B cell (primary cell): ENCODE measurements around the gene EXD3. TPM values are rescaled to one million over a fixed set of nuclear protein-coding genes. Genes with fewer than 3 reads are reported as not detected.

ENCODE experiments used
- ATAC-seq: fragments of 200-7000 bp; cut with Tn5 transposase; one replicate; pipeline ENCODE4 v1.10.0; 2021; ENCODE audit warnings: low read depth, mild to moderate bottlenecking, moderate number of reproducible peaks, moderate library complexity
- CTCF ChIA-PET: fragments of 350-600 bp; sonication (Branson Sonifier 250); formaldehyde crosslinking; loops from one replicate; lab custom pipeline; 2021; ENCODE audit warnings: antibody characterized with exemption, inconsistent platforms; lab: Charles Lee
- POLR2A ChIA-PET: fragments of 350-600 bp; sonication (Branson Sonifier 250); formaldehyde crosslinking; loops from one replicate; lab custom pipeline; 2021; ENCODE audit warnings: antibody characterized with exemption; lab: Charles Lee
- DNase-seq: peaks from one replicate; pipeline ENCODE4 v3.0.0; 2013
- H2AFZ ChIP-seq: 2 replicates; pipeline ENCODE4 v1.6.1; 2012; ENCODE audit warnings: mild to moderate bottlenecking, low read depth, low read length; ENCODE audit not compliant: insufficient read depth, poor library complexity, severe bottlenecking
- H3K27ac ChIP-seq, 2 donors: 1 replicate in 1 of 2; 2 replicates in 1 of 2; pipeline ENCODE4 v1.5.1; 2012 to 2013; ENCODE audit warnings: low read length in 2 of 2, mild to moderate bottlenecking in 2 of 2, moderate library complexity in 1 of 2
- H3K27me3 ChIP-seq, 4 experiments: fragments of 200-600 bp in 1 of 4; sonication (generic) in 1 of 4; replicated peaks in 1 of 4; 1 replicate in 2 of 4; 2 replicates in 2 of 4; pipeline versions ENCODE4 v1.6.1 to v1.7.0; 2013 to 2016; ENCODE audit warnings: low read length in 3 of 4, mild to moderate bottlenecking in 2 of 4, mixed read lengths in 1 of 4, moderate library complexity in 1 of 4; ENCODE audit not compliant: insufficient read depth in 4 of 4, control insufficient read depth in 3 of 4; ENCODE audit errors: control extremely low read depth in 1 of 4
- H3K36me3 ChIP-seq, 2 experiments: replicated peaks in 1 of 2; 1 replicate in 1 of 2; 2 replicates in 1 of 2; pipeline versions ENCODE4 v1.6.1 to v1.7.1; 2013; ENCODE audit warnings: low read length in 1 of 2; ENCODE audit not compliant: insufficient read depth in 2 of 2, control insufficient read depth in 1 of 2; ENCODE audit errors: control extremely low read depth in 1 of 2, extremely low read depth in 1 of 2
- H3K4me1 ChIP-seq, 2 donors: fragments of 200-600 bp in 1 of 2; sonication (generic) in 1 of 2; 1 replicate in 1 of 2; 2 replicates in 1 of 2; pipeline versions ENCODE4 v1.5.1 to v1.6.1; 2013 to 2017; ENCODE audit warnings: low read length in 2 of 2; ENCODE audit not compliant: control insufficient read depth in 2 of 2, insufficient read depth in 2 of 2
- H3K4me2 ChIP-seq: replicated peaks from 2 replicates; pipeline ENCODE3; 2012; ENCODE audit warnings: mild to moderate bottlenecking, low read depth, low read length; ENCODE audit not compliant: poor library complexity, severe bottlenecking
- H3K4me3 ChIP-seq, 5 experiments: fragments of 200-600 bp in 1 of 5; sonication (generic) in 1 of 5; 1 replicate in 3 of 5; 2 replicates in 2 of 5; pipeline versions ENCODE4 v1.5.1 to v1.7.0; 2011 to 2016; ENCODE audit warnings: low read length in 4 of 5, mild to moderate bottlenecking in 4 of 5, low read depth in 2 of 5, control low read depth in 1 of 5, moderate library complexity in 1 of 5; ENCODE audit not compliant: insufficient read depth in 1 of 5; ENCODE audit errors: control extremely low read depth in 1 of 5, extremely low read depth in 1 of 5
- H3K79me2 ChIP-seq: fragments of 200-600 bp; sonication (generic); one replicate; pipeline ENCODE4 v1.6.0; 2016; ENCODE audit warnings: low read length; ENCODE audit not compliant: control insufficient read depth, insufficient read depth
- H3K9ac ChIP-seq: fragments of 200-600 bp; sonication (generic); 2 replicates; pipeline ENCODE4 v1.6.1; 2017; ENCODE audit warnings: mild to moderate bottlenecking, low read length, moderate library complexity
- H3K9me3 ChIP-seq, 3 donors: one replicate each; pipeline versions ENCODE4 v1.6.1 to v1.7.1; 2013; ENCODE audit warnings: low read length in 2 of 3; ENCODE audit not compliant: control insufficient read depth in 2 of 3, insufficient read depth in 1 of 3; ENCODE audit errors: control extremely low read depth in 1 of 3
- H4K20me1 ChIP-seq: 2 replicates; pipeline ENCODE4 v1.6.0; 2012; ENCODE audit warnings: mild to moderate bottlenecking, low read length; ENCODE audit not compliant: insufficient read depth, control insufficient read depth, poor library complexity, severe bottlenecking
- H3K27ac Mint-ChIP-seq: one replicate; pipeline ENCODE4 v1.8.0; 2021; ENCODE audit warnings: mixed read lengths
- H3K27me3 Mint-ChIP-seq: one replicate; pipeline ENCODE4 v1.8.0; 2021; ENCODE audit warnings: mixed read lengths
- H3K4me1 Mint-ChIP-seq: one replicate; pipeline ENCODE4 v1.8.0; 2021; ENCODE audit warnings: mixed read lengths
- H3K4me3 Mint-ChIP-seq: one replicate; pipeline ENCODE4 v1.8.0; 2021; ENCODE audit warnings: mixed read lengths
- H3K9me3 Mint-ChIP-seq: one replicate; pipeline ENCODE4 v1.8.0; 2022; ENCODE audit warnings: mixed read lengths; ENCODE audit not compliant: insufficient read depth
- CTCF ChIP-seq: fragments of 200-600 bp; IDR thresholded peaks from one replicate; pipeline ENCODE4 v1.8.0; 2022; ENCODE audit warnings: antibody characterized with exemption, mild to moderate bottlenecking
- EZH2 ChIP-seq: IDR thresholded peaks from 2 replicates; pipeline ENCODE4 v1.6.1; 2012; ENCODE audit warnings: borderline replicate concordance, low read depth, mild to moderate bottlenecking, moderate library complexity, low read length; ENCODE audit not compliant: insufficient read depth, poor library complexity, severe bottlenecking
- WGBS: methylation state at CpG from one replicate; pipeline ENCODE4 v1.1.5; 2013; ENCODE audit warnings: missing lambda C conversion rate; ENCODE audit not compliant: insufficient coverage; 5-methylcytosine and 5-hydroxymethylcytosine counted together
- intact Hi-C: fragments of 100-400 bp; cut with micrococcal nuclease; formaldehyde crosslinking; loops from one replicate; pipeline ENCODE4 v1.10.0; 2022
- polyA plus RNA-seq: library from polyadenylated mRNA; depleted of rRNA; stranded (reverse); fragments of >200 nt; gene quantifications from 2 replicates; pipeline ENCODE4 v1.2.3, GENCODE V29; 2012
- total RNA-seq, 2 donors: library from RNA; stranded (reverse); fragments of 120-200 nt in 1 of 2; gene quantifications; 1 replicate in 1 of 2; 2 replicates in 1 of 2; pipeline versions ENCODE4 v1.2.3 to v1.2.4, GENCODE V29; 2013 to 2022

The EXD3 gene
- total and polyA plus RNA-seq, 2 donors (not counting 1 experiment from before 2014, with no cell fraction given): 22.5 to 23.7 TPM

GRCh38 chr9:137388589-137389427, 34.2 kb downstream of the EXD3 start:
- H3K9me3 ChIP-seq: no peaks in the 10 kb centered on the region
- no peak overlapping the region for H3K4me2 ChIP-seq
- peaks cover 0 to 4% of the 10 kb centered on the region in 2 experiments for H3K36me3 ChIP-seq
- H3K27me3 Mint-ChIP-seq: no peaks in the 10 kb centered on the region
- no peak overlapping the region for H3K4me3 Mint-ChIP-seq
- WGBS: 90% methylated on average over 35 of the region's 47 CpGs
- H2AFZ ChIP-seq: no peak overlapping the region
- H3K4me1 Mint-ChIP-seq: peaks cover 3% of the 10 kb centered on the region
- H3K4me1 ChIP-seq: peaks cover 9 to 13% of the 10 kb centered on the region in 2 donors
- POLR2A ChIA-PET: no interaction called here
- H3K27ac ChIP-seq: no peak overlapping the region
- intact Hi-C loops: no loop called here
- no peak overlapping the region for H3K9ac ChIP-seq
- no peak overlapping the region for H3K4me3 ChIP-seq
- peaks cover 2% of the 10 kb centered on the region for H3K79me2 ChIP-seq
- no peak for ATAC-seq
- TF ChIP-seq EZH2: no peak
- TF ChIP-seq CTCF: no peak
- DNase-seq: no peak
- CTCF ChIA-PET: no interaction called here
- H4K20me1 ChIP-seq: no peaks in the 10 kb centered on the region
- H3K9me3 Mint-ChIP-seq: no peaks in the 10 kb centered on the region
- H3K27ac Mint-ChIP-seq: no peak overlapping the region
- H3K27me3 ChIP-seq: no peaks in the 10 kb centered on the region

DNA sequence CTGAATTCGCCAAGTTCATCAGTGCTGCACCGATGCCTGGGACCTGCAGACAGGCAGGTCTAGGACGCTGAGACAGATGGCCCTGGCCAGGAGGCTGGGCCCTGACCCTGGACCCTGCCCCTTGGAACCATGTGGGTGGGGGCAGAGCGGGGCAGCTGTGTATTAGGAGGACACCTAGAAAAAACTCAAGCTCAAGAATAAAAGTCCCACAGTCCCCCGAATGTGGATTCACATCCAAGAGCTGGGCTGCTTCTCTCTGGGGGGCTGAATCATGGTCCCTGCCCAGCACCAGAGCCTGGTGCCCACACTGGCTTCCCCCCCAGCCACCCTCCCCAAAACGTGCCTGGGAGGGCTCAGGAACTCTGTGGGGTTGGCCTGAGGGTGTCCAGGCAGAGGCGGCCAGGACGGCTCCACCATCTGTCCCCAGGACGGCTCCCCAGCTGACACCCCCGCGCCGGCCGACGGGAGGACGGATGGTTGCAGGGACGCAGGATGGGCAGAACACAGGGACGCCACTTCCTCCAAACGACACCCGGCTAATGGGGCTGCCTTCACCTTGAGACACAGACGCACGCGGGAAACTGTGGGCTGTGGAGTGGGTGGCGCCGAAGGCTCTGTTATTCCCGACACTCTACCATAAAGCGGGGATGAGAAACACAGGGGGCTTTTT, 34.9 kb downstream of the EXD3 start:
- CTCF ChIA-PET: no interaction called here

More for the DNA sequence above, 34.9 kb downstream of the EXD3 start:
- Histone ChIP-seq H3K4me2 (peak overlapping the region; percentile 68), H3K27ac (no peak overlapping the region), H3K4me3 (no peak overlapping the region), H3K27me3 (no peaks in the 10 kb centered on the region), H2AFZ (peak overlapping the region; percentile 54), H3K79me2 (peaks cover 2% of the 10 kb centered on the region), H3K4me1 (peaks cover 9 to 13% of the 10 kb centered on the region in 2 donors), H3K9ac (no peak overlapping the region), H3K9me3 (no peaks in the 10 kb centered on the region), H4K20me1 (no peaks in the 10 kb centered on the region), H3K36me3 (peaks cover 0 to 4% of the 10 kb centered on the region in 2 experiments)
- Mint-ChIP-seq H3K9me3 (no peaks in the 10 kb centered on the region), H3K4me1 (peaks cover 3% of the 10 kb centered on the region), H3K4me3 (no peak overlapping the region), H3K27me3 (no peaks in the 10 kb centered on the region), H3K27ac (no peak overlapping the region)
- no peak for DNase-seq
- intact Hi-C loops: no loop called here
- POLR2A ChIA-PET: no interaction called here
- TF ChIP-seq EZH2 (no peak), CTCF (no peak)
- no peak for ATAC-seq
- WGBS: 90% methylated on average over 23 of the region's 26 CpGs
